ENCODE results near the gene LYAR. TPM values are rescaled to one million over a fixed set of nuclear protein-coding genes. Genes with fewer than 3 reads are reported as not detected.

Gene LYAR
- total RNA-seq, 4 donors from 2014 or later, result 4.5 to 13.0 (median 10.4) TPM

DNA sequence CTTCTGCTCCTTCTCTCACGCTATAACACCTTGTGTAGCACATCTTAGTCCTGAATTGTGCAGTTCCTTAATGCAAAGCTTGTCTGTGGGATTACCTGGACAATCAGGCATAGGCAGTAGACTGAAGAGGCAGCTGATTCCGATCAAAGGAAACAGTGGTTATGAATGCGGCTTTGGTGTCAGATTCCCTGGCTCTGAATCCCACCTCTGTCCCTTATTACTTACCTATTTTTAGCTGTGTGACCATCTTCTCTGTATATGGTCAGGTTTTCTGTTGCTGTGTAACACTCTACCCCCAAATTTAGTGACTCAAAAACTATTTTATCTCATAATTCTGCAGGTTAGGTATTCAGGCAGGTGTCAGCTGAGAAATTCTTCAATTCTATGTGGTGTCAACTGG, 3.3 kb upstream of the LYAR start:
- no peak for DNase-seq
- Histone ChIP-seq H3K9me3 (no peaks in the 10 kb centered on the region), H3K27me3 (no peaks in the 10 kb centered on the region), H3K4me3 (replicated peaks in 1 of 3) (no peak overlapping the region), H3K4me1 (peaks cover 17 to 18% of the 10 kb centered on the region in 2 donors), H3K27ac (no peak overlapping the region), H3K36me3 (no peaks in the 10 kb centered on the region)
- 95 to 100% methylated on average over 3 of the region's 3 CpGs for WGBS, 2 donors
- TF ChIP-seq POLR2A (IDR thresholded peaks at IDR 0.05), result no peak
- TF ChIP-seq, protein P1, sequence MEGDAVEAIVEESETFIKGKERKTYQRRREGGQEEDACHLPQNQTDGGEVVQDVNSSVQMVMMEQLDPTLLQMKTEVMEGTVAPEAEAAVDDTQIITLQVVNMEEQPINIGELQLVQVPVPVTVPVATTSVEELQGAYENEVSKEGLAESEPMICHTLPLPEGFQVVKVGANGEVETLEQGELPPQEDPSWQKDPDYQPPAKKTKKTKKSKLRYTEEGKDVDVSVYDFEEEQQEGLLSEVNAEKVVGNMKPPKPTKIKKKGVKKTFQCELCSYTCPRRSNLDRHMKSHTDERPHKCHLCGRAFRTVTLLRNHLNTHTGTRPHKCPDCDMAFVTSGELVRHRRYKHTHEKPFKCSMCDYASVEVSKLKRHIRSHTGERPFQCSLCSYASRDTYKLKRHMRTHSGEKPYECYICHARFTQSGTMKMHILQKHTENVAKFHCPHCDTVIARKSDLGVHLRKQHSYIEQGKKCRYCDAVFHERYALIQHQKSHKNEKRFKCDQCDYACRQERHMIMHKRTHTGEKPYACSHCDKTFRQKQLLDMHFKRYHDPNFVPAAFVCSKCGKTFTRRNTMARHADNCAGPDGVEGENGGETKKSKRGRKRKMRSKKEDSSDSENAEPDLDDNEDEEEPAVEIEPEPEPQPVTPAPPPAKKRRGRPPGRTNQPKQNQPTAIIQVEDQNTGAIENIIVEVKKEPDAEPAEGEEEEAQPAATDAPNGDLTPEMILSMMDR (IDR thresholded peaks at IDR 0.05), result no peak
- intact Hi-C loops (cut with DNase I), result no loop called here

DNA sequence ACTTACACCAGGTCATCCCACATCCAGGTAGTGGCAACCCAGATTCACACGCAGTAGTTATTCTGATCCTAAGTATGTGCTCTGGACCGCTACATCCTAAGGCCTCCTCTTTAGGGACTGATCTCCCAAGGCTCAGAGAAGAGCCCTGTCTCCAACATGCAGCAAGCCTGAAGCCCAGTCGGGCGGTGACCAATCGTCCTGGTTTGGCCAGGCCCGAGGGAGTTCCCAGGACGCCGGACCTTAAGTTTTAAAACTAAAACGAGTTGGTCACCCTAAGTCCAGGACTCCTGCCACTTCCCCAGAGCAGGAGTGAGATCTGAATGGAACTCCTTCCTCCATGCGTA, 385 bp downstream of the LYAR start:
- peaks cover 17 to 18% of the 10 kb centered on the region in 2 donors for H3K4me1 ChIP-seq
- H3K27me3 ChIP-seq, result no peaks in the 10 kb centered on the region
- WGBS, 2 donors, result 0% methylated on average over 5 to 6 of the region's 10 CpGs
- H3K27ac ChIP-seq, result peak overlapping the region in 1 of 3 donors; percentile 44
- DNase-seq, result peak in 1 of 2 donors; percentile 4
- H3K4me3 ChIP-seq (replicated peaks in 1 of 3), result peak overlapping the region; percentile 35 to 89 (median 89)
- H3K9me3 ChIP-seq, result no peaks in the 10 kb centered on the region
- intact Hi-C loops (cut with DNase I), result loop anchor here (5.0 kb wide), 1 partner anchor 42 kb away; the partner anchor contains the start of gene TMEM128
- TF ChIP-seq POLR2A (IDR thresholded peaks at IDR 0.05), result no peak
- TF ChIP-seq, protein P1 (IDR thresholded peaks at IDR 0.05), result no peak
- peaks cover 0 to 6% of the 10 kb centered on the region in 2 donors for H3K36me3 ChIP-seq

DNA sequence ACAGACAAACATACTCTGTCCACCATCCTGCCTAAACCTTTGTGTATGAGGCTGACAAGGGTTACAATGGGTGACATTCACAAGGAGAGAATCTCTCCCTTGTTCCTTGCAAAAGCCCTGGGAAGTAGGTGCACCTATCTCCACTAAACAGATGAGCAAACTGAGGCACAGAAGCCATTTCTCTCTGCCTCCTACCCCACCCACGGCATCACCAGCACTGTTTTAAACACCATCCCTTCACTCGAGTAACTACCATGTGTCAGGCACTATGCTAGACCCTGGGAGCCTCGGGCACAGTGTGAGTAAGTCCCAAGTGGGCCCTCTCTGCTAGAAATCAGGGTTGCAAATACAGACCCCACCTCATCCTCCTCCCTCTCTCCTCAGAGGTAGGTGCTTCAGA, 899 bp downstream of the LYAR start:
- H3K9me3 ChIP-seq, result no peaks in the 10 kb centered on the region
- H3K27ac ChIP-seq, result no peak overlapping the region
- TF ChIP-seq, protein P1 (IDR thresholded peaks at IDR 0.05), result no peak
- TF ChIP-seq POLR2A (IDR thresholded peaks at IDR 0.05), result no peak
- H3K4me1 ChIP-seq, result peaks cover 17 to 18% of the 10 kb centered on the region in 2 donors
- peaks cover 0 to 7% of the 10 kb centered on the region in 2 donors for H3K36me3 ChIP-seq
- intact Hi-C loops (cut with DNase I), result loop anchor here (5.0 kb wide), 1 partner anchor 42 kb away; the partner anchor contains the start of gene TMEM128
- H3K27me3 ChIP-seq, result no peaks in the 10 kb centered on the region
- no peak for DNase-seq
- peak overlapping the region in 1 of 3 donors; percentile 89 for H3K4me3 ChIP-seq (replicated peaks in 1 of 3)
- 23 to 40% methylated on average over 3 of the region's 3 CpGs for WGBS, 2 donors

DNA sequence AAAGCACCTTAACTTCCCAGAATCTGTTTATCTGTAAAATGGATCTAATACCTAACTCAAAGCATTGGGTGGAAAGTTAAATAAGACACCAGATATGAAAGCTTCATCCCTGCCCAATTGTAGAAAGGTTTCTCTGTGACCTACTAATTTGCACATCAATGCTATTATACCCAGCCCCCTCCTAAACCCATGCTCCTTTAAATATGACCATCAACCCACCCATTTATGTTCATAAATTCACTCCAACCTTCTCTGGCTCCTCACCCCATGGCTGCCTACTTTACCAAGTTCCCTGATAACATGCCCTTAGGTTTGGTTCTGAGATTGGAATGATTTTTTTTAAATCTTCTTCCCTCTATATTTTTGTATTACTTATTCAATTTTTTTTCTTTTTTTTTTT, 1.9 kb downstream of the LYAR start:
- Histone ChIP-seq H3K9me3 (no peaks in the 10 kb centered on the region), H3K4me1 (peaks cover 17 to 18% of the 10 kb centered on the region in 2 donors), H3K27me3 (no peaks in the 10 kb centered on the region), H3K36me3 (peaks cover 3 to 7% of the 10 kb centered on the region in 2 donors), H3K4me3 (replicated peaks in 1 of 3) (no peak overlapping the region), H3K27ac (no peak overlapping the region)
- TF ChIP-seq POLR2A (IDR thresholded peaks at IDR 0.05), result no peak
- TF ChIP-seq, protein P1 (IDR thresholded peaks at IDR 0.05), result no peak
- intact Hi-C loops (cut with DNase I), result loop anchor here (5.0 kb wide), 1 partner anchor 41 kb away; the partner anchor contains the start of gene TMEM128
- no peak for DNase-seq

DNA sequence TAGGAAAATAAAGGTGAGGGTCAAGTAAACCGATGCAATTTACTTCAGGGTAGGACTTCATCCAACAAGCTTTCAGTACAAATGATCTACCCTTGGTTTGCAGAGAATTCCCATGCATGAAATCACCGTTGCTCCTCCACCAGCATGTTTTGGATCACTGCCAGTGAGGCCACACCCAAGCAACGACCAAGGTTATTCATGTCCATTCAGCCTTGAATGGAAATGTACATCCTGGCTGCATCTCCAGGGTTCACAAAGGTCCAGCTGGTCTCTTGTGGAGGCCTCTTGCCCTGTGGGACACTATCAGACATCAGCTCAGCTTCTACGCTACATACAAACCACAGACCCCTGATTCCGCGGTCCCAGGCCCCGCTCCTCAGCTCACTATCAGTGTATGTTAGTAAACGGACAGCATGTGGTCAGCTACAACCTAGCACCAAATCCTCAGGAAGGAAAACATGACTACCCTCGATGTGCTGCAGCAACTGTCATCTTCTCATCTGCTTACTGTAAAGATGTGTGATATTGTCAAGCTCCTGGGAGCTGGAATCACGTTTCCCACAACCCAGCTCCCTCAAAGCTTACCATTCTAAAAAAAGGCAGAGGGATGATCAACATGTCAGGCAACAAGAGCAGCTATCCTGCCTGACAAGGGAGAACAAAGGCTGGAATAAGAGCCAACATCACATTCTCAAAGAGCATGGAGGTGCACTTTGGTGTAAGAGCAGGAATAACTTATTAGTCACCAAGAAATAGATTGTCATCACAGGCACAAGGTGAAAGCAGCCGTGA, 4.9 kb downstream of the LYAR start:
- intact Hi-C loops (cut with DNase I), result loop anchor here (5.0 kb wide), 1 partner anchor 38 kb away; the partner anchor contains the start of gene TMEM128
- TF ChIP-seq POLR2A (IDR thresholded peaks at IDR 0.05), result no peak
- TF ChIP-seq, protein P1 (IDR thresholded peaks at IDR 0.05), result no peak
- Histone ChIP-seq H3K36me3 (peaks cover 7 to 20% of the 10 kb centered on the region in 2 donors), H3K4me1 (peaks cover 8 to 10% of the 10 kb centered on the region in 2 donors), H3K9me3 (no peaks in the 10 kb centered on the region), H3K4me3 (replicated peaks in 1 of 3) (no peak overlapping the region), H3K27me3 (no peaks in the 10 kb centered on the region), H3K27ac (no peak overlapping the region)
- no peak for DNase-seq
- 78 to 80% methylated on average over 11 of the region's 11 CpGs for WGBS, 2 donors

Measured in thyroid gland (tissue), 4 donors.